Keratinocyte (primary cell): ENCODE results near the gene PLEKHS1. TPM values are rescaled to one million over a fixed set of nuclear protein-coding genes. Genes with fewer than 3 reads are reported as not detected.
"Not testable (repeated sequence)": the region's sequence is repeated elsewhere in the genome, so short reads cannot be mapped to it uniquely, and the experiment has no call there.

Experiments used
- DNase-seq: peaks from one replicate; pipeline ENCODE4 v3.0.0-alpha.2; 2011; ENCODE audit warnings: low read depth, missing footprints, low spot score
- FAIRE-seq: peaks from 2 replicates; lab custom pipeline; 2011; peaks lifted over from hg19 to GRCh38; lab: Jason Lieb, UNC
- H2AFZ ChIP-seq: 2 replicates; pipeline ENCODE4 v1.6.0; 2012; ENCODE audit warnings: low read length, control low read depth, inconsistent platforms; ENCODE audit not compliant: control insufficient read depth
- H3K27ac ChIP-seq: 2 replicates; pipeline ENCODE4 v1.5.1; 2011; ENCODE audit warnings: low read length; ENCODE audit not compliant: control insufficient read depth, insufficient read depth
- H3K27me3 ChIP-seq: 3 replicates; pipeline ENCODE4 v1.6.0; 2011; ENCODE audit warnings: low read length; ENCODE audit not compliant: control insufficient read depth, insufficient read depth; ENCODE audit errors: extremely low read depth
- H3K36me3 ChIP-seq, 2 experiments: 2 replicates in 1 of 2; 3 replicates in 1 of 2; pipeline ENCODE4 v1.5.1; 2011; ENCODE audit warnings: low read length in 2 of 2, mild to moderate bottlenecking in 1 of 2; ENCODE audit not compliant: control insufficient read depth in 2 of 2, insufficient read depth in 2 of 2; ENCODE audit errors: extremely low read depth in 1 of 2
- H3K4me1 ChIP-seq: 3 replicates; pipeline ENCODE4 v1.5.1; 2011; ENCODE audit warnings: low read length; ENCODE audit not compliant: control insufficient read depth, insufficient read depth; ENCODE audit errors: extremely low read depth
- H3K4me2 ChIP-seq: 3 replicates; pipeline ENCODE4 v1.6.0; 2011; ENCODE audit warnings: low read depth, low read length; ENCODE audit not compliant: control insufficient read depth, insufficient read depth; ENCODE audit errors: extremely low read depth
- H3K4me3 ChIP-seq, 3 experiments: fragments of 200-600 bp in 1 of 3; sonication (generic) in 1 of 3; 2 replicates in 2 of 3; 3 replicates in 1 of 3; pipeline ENCODE4 v1.5.1; 2011 to 2016; ENCODE audit warnings: low read length in 3 of 3, mild to moderate bottlenecking in 3 of 3, control low read depth in 2 of 3, inconsistent platforms in 1 of 3, low read depth in 1 of 3, mixed read lengths in 1 of 3, mixed run types in 1 of 3, moderate library complexity in 1 of 3; ENCODE audit not compliant: control insufficient read depth in 2 of 3, insufficient read depth in 2 of 3; ENCODE audit errors: extremely low read depth in 1 of 3
- H3K79me2 ChIP-seq: 2 replicates; pipeline ENCODE4 v1.6.0; 2012; ENCODE audit warnings: low read length; ENCODE audit not compliant: control insufficient read depth, insufficient read depth
- H3K9ac ChIP-seq: 3 replicates; pipeline ENCODE4 v1.6.0; 2011; ENCODE audit warnings: low read length; ENCODE audit not compliant: control insufficient read depth, insufficient read depth; ENCODE audit errors: extremely low read depth
- H3K9me1 ChIP-seq: 3 replicates; pipeline ENCODE4 v1.6.0; 2011; ENCODE audit warnings: low read length; ENCODE audit not compliant: control insufficient read depth, insufficient read depth; ENCODE audit errors: extremely low read depth
- H3K9me3 ChIP-seq: 2 replicates; pipeline ENCODE4 v1.5.1; 2012; ENCODE audit warnings: low read depth, low read length; ENCODE audit not compliant: control insufficient read depth
- H4K20me1 ChIP-seq: 3 replicates; pipeline ENCODE4 v1.6.0; 2011; ENCODE audit warnings: low read length; ENCODE audit not compliant: control insufficient read depth, insufficient read depth; ENCODE audit errors: extremely low read depth
- EZH2 ChIP-seq: IDR thresholded peaks from one replicate; pipeline ENCODE4 v1.6.1; 2012; ENCODE audit warnings: inconsistent platforms, mild to moderate bottlenecking, low read length, moderate library complexity
- dilution Hi-C: fragments of 300-500 bp; cut with MboI; formaldehyde crosslinking; loops from one replicate; pipeline ENCODE4 v1.7.0; 2020; ENCODE audit warnings: low sequenced_read_pairs; ENCODE audit not compliant: extremely low pct_ligation_motif_present
- polyA plus RNA-seq, 5 experiments: library from polyadenylated mRNA; depleted of rRNA in 3 of 5; stranded (reverse) in 3 of 5; stranded (forward) in 1 of 5; unstranded in 1 of 5; fragments of >200 nt; gene quantifications; 1 replicate in 1 of 5; 2 replicates in 3 of 5; 3 replicates in 1 of 5; pipeline versions ENCODE4 v1.2.1 to v1.2.3, GENCODE V29; 2011 to 2012; ENCODE audit warnings: missing spikeins in 2 of 5, low read depth in 1 of 5, low replicate concordance in 1 of 5
- small RNA-seq, 3 experiments: library from RNA; depleted of rRNA; stranded (forward); fragments of <200 nt; gene quantifications; one replicate each; pipeline ENCODE3, GENCODE V24; 2012; ENCODE audit warnings: low read depth in 3 of 3, low replicate concordance in 1 of 3; ENCODE audit not compliant: insufficient read length in 3 of 3
- TF ChIP-seq, protein P1 (sequence below), 3 experiments: IDR thresholded peaks in 1 of 3; conservative IDR thresholded peaks in 1 of 3; optimal IDR thresholded peaks in 1 of 3; 2 replicates in 2 of 3; 3 replicates in 1 of 3; pipeline versions ENCODE3 to v1.5.1; 2011; ENCODE audit warnings: low read length in 3 of 3, mild to moderate bottlenecking in 3 of 3, moderate library complexity in 2 of 3, control low read depth in 1 of 3, inconsistent platforms in 1 of 3; ENCODE audit not compliant: insufficient read depth in 2 of 3; ENCODE audit errors: extremely low read depth in 1 of 3

PLEKHS1 gene
- polyA plus RNA-seq, 1 donor (not counting 4 experiments of a cell fraction or from before 2014, with no cell fraction given): not detected

DNA sequence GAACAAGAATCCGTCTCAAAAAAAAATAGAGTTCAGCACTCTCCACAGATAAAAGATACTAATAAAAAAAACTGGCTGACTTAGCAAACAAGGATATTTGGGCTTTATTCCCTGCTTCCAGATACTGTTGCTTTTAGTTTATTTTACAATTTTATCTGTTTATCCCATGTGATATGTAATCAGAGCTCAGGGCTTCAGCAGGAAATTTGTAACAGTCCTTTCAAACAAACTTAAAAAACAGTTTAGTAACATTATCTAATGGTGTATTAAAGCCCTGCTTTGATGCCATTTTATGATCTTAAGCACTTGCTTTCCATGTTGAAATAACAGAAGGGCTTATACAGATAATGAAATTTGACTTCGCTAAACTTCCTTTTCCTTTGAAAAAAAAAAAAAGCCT is 74.3 kb downstream of the PLEKHS1 start:
- no peaks in the 10 kb centered on the region for H3K9me3 ChIP-seq
- no peak overlapping the region for H3K4me3 ChIP-seq
- no peak for DNase-seq
- no peaks in the 10 kb centered on the region for H4K20me1 ChIP-seq
- dilution Hi-C loops: no loop called here
- H3K27ac ChIP-seq: no peak overlapping the region
- H3K79me2 ChIP-seq: no peaks in the 10 kb centered on the region
- TF ChIP-seq, protein P1, sequence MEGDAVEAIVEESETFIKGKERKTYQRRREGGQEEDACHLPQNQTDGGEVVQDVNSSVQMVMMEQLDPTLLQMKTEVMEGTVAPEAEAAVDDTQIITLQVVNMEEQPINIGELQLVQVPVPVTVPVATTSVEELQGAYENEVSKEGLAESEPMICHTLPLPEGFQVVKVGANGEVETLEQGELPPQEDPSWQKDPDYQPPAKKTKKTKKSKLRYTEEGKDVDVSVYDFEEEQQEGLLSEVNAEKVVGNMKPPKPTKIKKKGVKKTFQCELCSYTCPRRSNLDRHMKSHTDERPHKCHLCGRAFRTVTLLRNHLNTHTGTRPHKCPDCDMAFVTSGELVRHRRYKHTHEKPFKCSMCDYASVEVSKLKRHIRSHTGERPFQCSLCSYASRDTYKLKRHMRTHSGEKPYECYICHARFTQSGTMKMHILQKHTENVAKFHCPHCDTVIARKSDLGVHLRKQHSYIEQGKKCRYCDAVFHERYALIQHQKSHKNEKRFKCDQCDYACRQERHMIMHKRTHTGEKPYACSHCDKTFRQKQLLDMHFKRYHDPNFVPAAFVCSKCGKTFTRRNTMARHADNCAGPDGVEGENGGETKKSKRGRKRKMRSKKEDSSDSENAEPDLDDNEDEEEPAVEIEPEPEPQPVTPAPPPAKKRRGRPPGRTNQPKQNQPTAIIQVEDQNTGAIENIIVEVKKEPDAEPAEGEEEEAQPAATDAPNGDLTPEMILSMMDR (optimal IDR thresholded peaks at IDR 0.05 in 1 of 3, IDR thresholded peaks at IDR 0.05 in 1 of 3, conservative IDR thresholded peaks at IDR 0.05 in 1 of 3; ENCODE audit: extremely low read depth in 1 of 3, insufficient read depth in 2 of 3, low read length in 3 of 3): no peak
- no peak for TF ChIP-seq EZH2
- H3K27me3 ChIP-seq: no peaks in the 10 kb centered on the region
- no peaks in the 10 kb centered on the region for H3K36me3 ChIP-seq
- no peaks in the 10 kb centered on the region for H3K9me1 ChIP-seq
- no peak overlapping the region for H3K9ac ChIP-seq
- no peak overlapping the region for H2AFZ ChIP-seq
- H3K4me2 ChIP-seq: no peak overlapping the region
- FAIRE-seq: no peak
- no peaks in the 10 kb centered on the region for H3K4me1 ChIP-seq

DNA sequence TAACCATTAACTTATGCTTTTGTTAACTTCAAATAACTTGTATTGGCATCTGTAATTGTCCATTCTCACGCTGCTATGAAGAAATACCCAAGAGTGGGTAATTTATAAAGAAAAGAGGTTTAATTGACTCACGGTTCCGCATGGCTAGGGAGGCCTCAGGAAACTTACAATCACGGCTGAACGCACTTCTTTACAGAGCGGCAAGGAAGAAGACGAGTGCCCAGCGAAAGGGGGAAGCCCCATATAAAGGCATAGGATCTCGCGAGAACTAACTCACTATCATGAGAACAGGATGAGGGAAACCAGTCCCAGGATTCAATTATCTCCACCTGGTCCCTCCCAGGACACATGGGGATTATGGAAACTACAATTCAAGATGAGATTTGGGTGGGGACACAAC is 77.1 kb downstream of the PLEKHS1 start:
- H3K9me3 ChIP-seq, H3K9me1 ChIP-seq, H2AFZ ChIP-seq, H4K20me1 ChIP-seq, H3K27me3 ChIP-seq, H3K9ac ChIP-seq, H3K36me3 ChIP-seq, FAIRE-seq, H3K27ac ChIP-seq, dilution Hi-C loops, H3K4me2 ChIP-seq, DNase-seq, H3K4me3 ChIP-seq, H3K4me1 ChIP-seq, H3K79me2 ChIP-seq: not testable (repeated sequence)

Small RNA genes lying within 50 kb of the gene (small RNA-seq; reads per million reads assigned to genes)
- 0 reads per million in 3 experiments for gene RF00560

Other genes with a start within 250 kb of the PLEKHS1 start
- gene HABP2, start 198.6 kb upstream of the PLEKHS1 start, polyA plus RNA-seq: not detected in 3 replicates
- not detected in 3 replicates for gene NRAP, start 87.6 kb upstream of the PLEKHS1 start, polyA plus RNA-seq
- 14.2 to 26.1 TPM (median 23.2 TPM) in 3 replicates for gene CASP7, start 71.8 kb upstream of the PLEKHS1 start, polyA plus RNA-seq
- 4.3 to 6.5 TPM (median 4.8 TPM) in 3 replicates for gene DCLRE1A, start 102.4 kb downstream of the PLEKHS1 start, polyA plus RNA-seq
- gene NHLRC2, start 103.0 kb downstream of the PLEKHS1 start, polyA plus RNA-seq: 6.0 to 7.5 TPM (median 6.2 TPM) in 3 replicates